IMR-90 (cell line): Measurements from ENCODE around the gene KCNA10. TPM values are rescaled to one million over a fixed set of nuclear protein-coding genes. Genes with fewer than 3 reads are reported as not detected.

ENCODE experiments used
- ATAC-seq: fragments of 200-7000 bp; cut with Tn5 transposase; 2 replicates; pipeline ENCODE4 v1.9.1; 2020; ENCODE audit warnings: low read depth, mild to moderate bottlenecking, moderate library complexity
- BruUV-seq: library from RNA; stranded (reverse); fragments of 400-500 nt; replicated peaks from 2 replicates; lab custom pipeline; 2021; lab: Mats Ljungman, UMichigan
- CTCF ChIA-PET: fragments of 300-600 bp; formaldehyde crosslinking; extraction: SDS; loops from one replicate; lab custom pipeline; 2021; ENCODE audit warnings: antibody characterized with exemption; lab: Yijun Ruan, JAX
- POLR2A ChIA-PET: fragments of 300-600 bp; sonication (Branson Sonifier 250); formaldehyde crosslinking; loops from one replicate; lab custom pipeline; 2022; ENCODE audit warnings: antibody characterized with exemption; ENCODE audit not compliant: unreplicated experiment; lab: Charles Lee
- DNase-seq: peaks from one replicate; pipeline ENCODE4 v3.0.0; 2013
- H2AFZ ChIP-seq: replicated peaks from 2 replicates; pipeline ENCODE3; 2013; ENCODE audit warnings: low read length, mild to moderate bottlenecking; ENCODE audit not compliant: poor library complexity
- H2AK5ac ChIP-seq: 2 replicates; pipeline ENCODE4 v1.6.1; 2013; ENCODE audit warnings: low read depth, low read length, inconsistent platforms
- H2AK9ac ChIP-seq: replicated peaks from 2 replicates; pipeline ENCODE3; 2013; ENCODE audit warnings: mild to moderate bottlenecking, low read depth, low read length, moderate library complexity; ENCODE audit not compliant: poor library complexity
- H2BK120ac ChIP-seq: 2 replicates; pipeline ENCODE4 v1.6.1; 2013; ENCODE audit warnings: low read depth, low read length, inconsistent platforms
- H2BK15ac ChIP-seq: 3 replicates; pipeline ENCODE4 v1.6.1; 2013; ENCODE audit warnings: low read depth, low read length, inconsistent platforms
- H2BK20ac ChIP-seq: 2 replicates; pipeline ENCODE4 v1.6.1; 2013; ENCODE audit warnings: low read depth, mild to moderate bottlenecking, inconsistent platforms, low read length, moderate library complexity
- H2BK5ac ChIP-seq: 2 replicates; pipeline ENCODE4 v1.6.1; 2013; ENCODE audit warnings: mild to moderate bottlenecking, low read depth, low read length, inconsistent platforms; ENCODE audit not compliant: poor library complexity, severe bottlenecking
- H3K14ac ChIP-seq: replicated peaks from 2 replicates; pipeline ENCODE4 v1.6.1; 2013; ENCODE audit warnings: low read depth, low read length, inconsistent platforms
- H3K18ac ChIP-seq: 2 replicates; pipeline ENCODE4 v1.6.1; 2013; ENCODE audit warnings: low read depth, low read length, control low read depth
- H3K23ac ChIP-seq: 2 replicates; pipeline ENCODE4 v1.6.1; 2013; ENCODE audit warnings: low read depth, low read length, inconsistent platforms
- H3K27ac ChIP-seq: 2 replicates; pipeline ENCODE4 v1.5.1; 2013; ENCODE audit warnings: mild to moderate bottlenecking, control low read depth, low read length; ENCODE audit not compliant: insufficient read depth
- H3K27me3 ChIP-seq: 2 replicates; pipeline ENCODE4 v1.6.1; 2013; ENCODE audit warnings: low read length; ENCODE audit not compliant: control insufficient read depth, insufficient read depth
- H3K36me3 ChIP-seq: 2 replicates; pipeline ENCODE4 v1.6.1; 2013; ENCODE audit warnings: low read length, mixed read lengths; ENCODE audit not compliant: control insufficient read depth, insufficient read depth
- H3K4ac ChIP-seq: 2 replicates; pipeline ENCODE4 v1.6.1; 2013; ENCODE audit warnings: low read depth, low read length, inconsistent platforms
- H3K4me1 ChIP-seq: 2 replicates; pipeline ENCODE4 v1.6.1; 2013; ENCODE audit warnings: low read length, mixed read lengths; ENCODE audit not compliant: control insufficient read depth, insufficient read depth
- H3K4me2 ChIP-seq: 2 replicates; pipeline ENCODE4 v1.6.1; 2013; ENCODE audit warnings: low read depth, mild to moderate bottlenecking, control low read depth, low read length, moderate library complexity
- H3K4me3 ChIP-seq: 2 replicates; pipeline ENCODE4 v1.5.1; 2013; ENCODE audit warnings: low read depth, mild to moderate bottlenecking, control low read depth, low read length, moderate library complexity; ENCODE audit not compliant: insufficient read depth
- H3K56ac ChIP-seq: 2 replicates; pipeline ENCODE4 v1.6.1; 2013; ENCODE audit warnings: low read length, inconsistent platforms; ENCODE audit not compliant: insufficient read depth; ENCODE audit errors: extremely low read depth
- H3K79me1 ChIP-seq, 2 experiments: 2 replicates each; pipeline ENCODE4 v1.6.1; 2013; ENCODE audit warnings: low read length in 2 of 2, inconsistent platforms in 1 of 2, low read depth in 1 of 2
- H3K9ac ChIP-seq: 2 replicates; pipeline ENCODE4 v1.6.1; 2013; ENCODE audit warnings: low read depth, low read length, control low read depth
- H3K9me1 ChIP-seq: 2 replicates; pipeline ENCODE4 v1.6.1; 2013; ENCODE audit warnings: low read length, inconsistent platforms; ENCODE audit not compliant: insufficient read depth
- H3K9me3 ChIP-seq: 2 replicates; pipeline ENCODE4 v1.6.1; 2013; ENCODE audit warnings: low read length; ENCODE audit not compliant: control insufficient read depth, insufficient read depth
- H4K20me1 ChIP-seq: 2 replicates; pipeline ENCODE4 v1.6.1; 2013; ENCODE audit warnings: low read length, inconsistent platforms; ENCODE audit not compliant: insufficient read depth
- H4K5ac ChIP-seq: 2 replicates; pipeline ENCODE4 v1.6.1; 2013; ENCODE audit warnings: mild to moderate bottlenecking, low read depth, low read length, control low read depth
- H4K8ac ChIP-seq, 2 experiments: 2 replicates each; pipeline ENCODE4 v1.6.1; 2013; ENCODE audit warnings: low read depth in 2 of 2, low read length in 2 of 2, control low read depth in 1 of 2, inconsistent platforms in 1 of 2
- H4K91ac ChIP-seq: 2 replicates; pipeline ENCODE4 v1.6.1; 2013; ENCODE audit warnings: low read depth, low read length, inconsistent platforms; ENCODE audit not compliant: insufficient read depth
- BHLHE40 ChIP-seq: fragments of 150-350 bp; IDR thresholded peaks from 2 replicates; pipeline ENCODE4 v1.6.1; 2016; ENCODE audit warnings: mild to moderate bottlenecking, low read depth, low read length
- CEBPB ChIP-seq: IDR thresholded peaks from 2 replicates; pipeline ENCODE4 v1.6.1; 2012; ENCODE audit warnings: low read depth, low read length, improper control_type of control experiment
- CHD1 ChIP-seq: IDR thresholded peaks from 2 replicates; pipeline ENCODE4 v1.6.1; 2012; ENCODE audit warnings: low read depth, low read length, improper control_type of control experiment
- FOS ChIP-seq: fragments of 150-350 bp; IDR thresholded peaks from 2 replicates; pipeline ENCODE4 v1.6.1; 2016; ENCODE audit warnings: low read depth, low read length
- MAFK ChIP-seq: IDR thresholded peaks from 2 replicates; pipeline ENCODE4 v1.6.1; 2012; ENCODE audit warnings: low read depth, low read length, improper control_type of control experiment
- MAZ ChIP-seq: IDR thresholded peaks from 2 replicates; pipeline ENCODE4 v1.6.1; 2012; ENCODE audit warnings: low read depth, mild to moderate bottlenecking, low read length, improper control_type of control experiment, moderate library complexity, borderline replicate concordance
- MXI1 ChIP-seq: IDR thresholded peaks from 2 replicates; pipeline ENCODE4 v1.6.1; 2012; ENCODE audit warnings: low read depth, mild to moderate bottlenecking, low read length, moderate library complexity, borderline replicate concordance
- NFE2L2 ChIP-seq: fragments of 150-350 bp; IDR thresholded peaks from 2 replicates; pipeline ENCODE4 v1.6.1; 2016; ENCODE audit warnings: low read depth, mild to moderate bottlenecking, low read length
- POLR2A ChIP-seq: IDR thresholded peaks from 2 replicates; pipeline ENCODE4 v1.6.1; 2012; ENCODE audit warnings: mild to moderate bottlenecking, low read depth, low read length
- RAD21 ChIP-seq: IDR thresholded peaks from 2 replicates; pipeline ENCODE4 v1.6.1; 2012; ENCODE audit warnings: low read length, improper control_type of control experiment
- RCOR1 ChIP-seq: IDR thresholded peaks from 2 replicates; pipeline ENCODE4 v1.6.1; 2012; ENCODE audit warnings: mild to moderate bottlenecking, low read length, improper control_type of control experiment; ENCODE audit not compliant: insufficient replicate concordance
- RFX5 ChIP-seq: IDR thresholded peaks from 2 replicates; pipeline ENCODE4 v1.8.0; 2012; ENCODE audit warnings: low read depth, mild to moderate bottlenecking, low read length, moderate library complexity
- SMC3 ChIP-seq: fragments of 150-350 bp; IDR thresholded peaks from 2 replicates; pipeline ENCODE4 v1.6.1; 2016; ENCODE audit warnings: low read depth, mild to moderate bottlenecking, antibody characterized with exemption, low read length, moderate library complexity
- WGBS, 2 experiments: methylation state at CpG; one replicate each; pipeline versions ENCODE4 v1.1.5 to v1.1.7; 2013; ENCODE audit warnings: missing lambda C conversion rate in 2 of 2; ENCODE audit not compliant: insufficient read length in 1 of 2; ENCODE audit errors: extremely low coverage in 2 of 2; 5-methylcytosine and 5-hydroxymethylcytosine counted together
- dilution Hi-C: fragments of 300-500 bp; cut with HindIII; formaldehyde crosslinking; loops from one replicate; pipeline ENCODE4 v1.14.3; 2018; ENCODE audit warnings: low sequenced_read_pairs; ENCODE audit not compliant: unreplicated experiment
- in situ Hi-C: fragments of 300-500 bp; cut with MboI; formaldehyde crosslinking; loops from 3 replicates; pipeline ENCODE4 v1.14.3; 2019; ENCODE audit warnings: low sequenced_read_pairs, inconsistent platforms, mixed read lengths
- intact Hi-C: fragments of 100-400 bp; cut with micrococcal nuclease; formaldehyde crosslinking; loops from 2 replicates; pipeline ENCODE4 v1.10.0; 2022
- polyA plus RNA-seq, 3 experiments: library from polyadenylated mRNA; depleted of rRNA; stranded (reverse); fragments of >200 nt; gene quantifications; 2 replicates each; pipeline ENCODE4 v1.2.3, GENCODE V29; 2012; ENCODE audit warnings: low replicate concordance in 1 of 3
- total RNA-seq: library from RNA; depleted of rRNA; stranded (reverse); fragments of >200 nt; gene quantifications from 2 replicates; pipeline ENCODE4 v1.2.3, GENCODE V29; 2012
- TF ChIP-seq, protein P1 (sequence below): conservative IDR thresholded peaks from 2 replicates; pipeline ENCODE4 v1.5.1; 2012; ENCODE audit warnings: mild to moderate bottlenecking, low read depth, low read length, improper control_type of control experiment
- TF ChIP-seq, protein P2 (sequence below): fragments of 150-350 bp; IDR thresholded peaks from 2 replicates; pipeline ENCODE4 v1.6.1; 2016; ENCODE audit warnings: low read depth, mild to moderate bottlenecking, low read length, moderate library complexity, borderline replicate concordance
- TF ChIP-seq, protein P3 (sequence below): fragments of 150-350 bp; IDR thresholded peaks from 2 replicates; pipeline ENCODE4 v1.6.1; 2017; ENCODE audit warnings: mild to moderate bottlenecking, antibody characterized with exemption, low read length, low read depth

KCNA10 gene
- total and polyA plus RNA-seq, 2 of the 4 experiments (the other 2 are of a cell fraction), result not detected

DNA sequence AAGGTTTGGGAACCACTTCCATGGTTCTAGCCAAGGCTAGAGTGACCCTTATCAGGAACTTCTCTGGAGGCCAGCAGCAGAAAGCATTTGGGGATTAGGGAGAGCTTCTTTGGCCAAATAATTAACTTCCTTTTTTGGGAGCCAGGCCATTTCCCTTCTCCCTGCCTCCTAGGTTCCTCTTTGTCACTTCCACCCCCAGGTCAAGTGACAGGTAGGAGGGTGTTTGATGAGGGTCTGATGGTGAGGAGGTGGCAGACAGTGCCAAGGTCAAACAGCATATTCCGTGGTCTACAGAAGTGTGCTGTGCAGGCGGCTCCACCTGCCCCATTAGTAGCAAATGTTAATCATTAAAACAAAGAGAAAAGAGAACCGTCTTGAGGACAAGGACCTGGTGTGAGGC, 1.9 kb upstream of the KCNA10 start:
- H3K56ac ChIP-seq, result no peak overlapping the region
- no peak overlapping the region for H3K27ac ChIP-seq
- H4K8ac ChIP-seq, result no peak overlapping the region
- no peaks in the 10 kb centered on the region for H3K9me1 ChIP-seq
- ChIA-PET POLR2A (no interaction called here), CTCF (no interaction called here)
- BruUV-seq, result no TSS peak
- H3K18ac ChIP-seq, result no peak overlapping the region
- H4K5ac ChIP-seq, result no peak overlapping the region
- DNase-seq (no peak), ATAC-seq (no peak)
- no peak overlapping the region for H2BK120ac ChIP-seq
- no peak overlapping the region for H4K91ac ChIP-seq
- H3K14ac ChIP-seq, result no peak overlapping the region
- no peak overlapping the region for H2BK5ac ChIP-seq
- no peak overlapping the region for H2AK5ac ChIP-seq
- H2AFZ ChIP-seq, result no peak overlapping the region
- H3K4ac ChIP-seq, result no peak overlapping the region
- H3K4me1 ChIP-seq, result no peaks in the 10 kb centered on the region
- H2BK15ac ChIP-seq, result no peak overlapping the region
- dilution Hi-C loops (no loop called here), in situ Hi-C loops (loop anchor here (10.0 kb wide), 1 partner anchor 254 kb away; no protein-coding TSS in a partner anchor), intact Hi-C loops (no loop called here)
- no peaks in the 10 kb centered on the region for H3K9me3 ChIP-seq
- no CpG with 5 or more reads among the region's 3 CpGs for WGBS, 2 experiments
- no peak overlapping the region for H3K4me2 ChIP-seq
- TF ChIP-seq NFE2L2 (no peak), MXI1 (no peak), FOS (no peak), RAD21 (no peak), MAFK (no peak), CHD1 (no peak), RCOR1 (no peak), RFX5 (no peak), CEBPB (no peak), MAZ (no peak), SMC3 (no peak), POLR2A (no peak), BHLHE40 (no peak)
- TF ChIP-seq, protein P1, sequence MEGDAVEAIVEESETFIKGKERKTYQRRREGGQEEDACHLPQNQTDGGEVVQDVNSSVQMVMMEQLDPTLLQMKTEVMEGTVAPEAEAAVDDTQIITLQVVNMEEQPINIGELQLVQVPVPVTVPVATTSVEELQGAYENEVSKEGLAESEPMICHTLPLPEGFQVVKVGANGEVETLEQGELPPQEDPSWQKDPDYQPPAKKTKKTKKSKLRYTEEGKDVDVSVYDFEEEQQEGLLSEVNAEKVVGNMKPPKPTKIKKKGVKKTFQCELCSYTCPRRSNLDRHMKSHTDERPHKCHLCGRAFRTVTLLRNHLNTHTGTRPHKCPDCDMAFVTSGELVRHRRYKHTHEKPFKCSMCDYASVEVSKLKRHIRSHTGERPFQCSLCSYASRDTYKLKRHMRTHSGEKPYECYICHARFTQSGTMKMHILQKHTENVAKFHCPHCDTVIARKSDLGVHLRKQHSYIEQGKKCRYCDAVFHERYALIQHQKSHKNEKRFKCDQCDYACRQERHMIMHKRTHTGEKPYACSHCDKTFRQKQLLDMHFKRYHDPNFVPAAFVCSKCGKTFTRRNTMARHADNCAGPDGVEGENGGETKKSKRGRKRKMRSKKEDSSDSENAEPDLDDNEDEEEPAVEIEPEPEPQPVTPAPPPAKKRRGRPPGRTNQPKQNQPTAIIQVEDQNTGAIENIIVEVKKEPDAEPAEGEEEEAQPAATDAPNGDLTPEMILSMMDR, result no peak
- TF ChIP-seq, protein P2, sequence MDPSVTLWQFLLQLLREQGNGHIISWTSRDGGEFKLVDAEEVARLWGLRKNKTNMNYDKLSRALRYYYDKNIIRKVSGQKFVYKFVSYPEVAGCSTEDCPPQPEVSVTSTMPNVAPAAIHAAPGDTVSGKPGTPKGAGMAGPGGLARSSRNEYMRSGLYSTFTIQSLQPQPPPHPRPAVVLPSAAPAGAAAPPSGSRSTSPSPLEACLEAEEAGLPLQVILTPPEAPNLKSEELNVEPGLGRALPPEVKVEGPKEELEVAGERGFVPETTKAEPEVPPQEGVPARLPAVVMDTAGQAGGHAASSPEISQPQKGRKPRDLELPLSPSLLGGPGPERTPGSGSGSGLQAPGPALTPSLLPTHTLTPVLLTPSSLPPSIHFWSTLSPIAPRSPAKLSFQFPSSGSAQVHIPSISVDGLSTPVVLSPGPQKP, result no peak
- TF ChIP-seq, protein P3, sequence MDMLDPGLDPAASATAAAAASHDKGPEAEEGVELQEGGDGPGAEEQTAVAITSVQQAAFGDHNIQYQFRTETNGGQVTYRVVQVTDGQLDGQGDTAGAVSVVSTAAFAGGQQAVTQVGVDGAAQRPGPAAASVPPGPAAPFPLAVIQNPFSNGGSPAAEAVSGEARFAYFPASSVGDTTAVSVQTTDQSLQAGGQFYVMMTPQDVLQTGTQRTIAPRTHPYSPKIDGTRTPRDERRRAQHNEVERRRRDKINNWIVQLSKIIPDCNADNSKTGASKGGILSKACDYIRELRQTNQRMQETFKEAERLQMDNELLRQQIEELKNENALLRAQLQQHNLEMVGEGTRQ, result no peak
- H2BK20ac ChIP-seq, result no peak overlapping the region
- no peak overlapping the region for H3K4me3 ChIP-seq
- H3K36me3 ChIP-seq, result no peaks in the 10 kb centered on the region
- H3K79me1 ChIP-seq, result no peaks in the 10 kb centered on the region
- H2AK9ac ChIP-seq, result no peak overlapping the region
- peaks cover 29% of the 10 kb centered on the region for H3K27me3 ChIP-seq
- no peak overlapping the region for H3K9ac ChIP-seq
- H3K23ac ChIP-seq, result no peak overlapping the region
- no peaks in the 10 kb centered on the region for H4K20me1 ChIP-seq
